Endometrium (tissue), 2 donors: ENCODE measurements around the gene PAK4.
"Not testable (repeated sequence)": the region's sequence is repeated elsewhere in the genome, so short reads cannot be mapped to it uniquely, and the experiment has no call there.

Source experiments
- FAIRE-seq: peaks from 2 replicates; lab custom pipeline; 2012; peaks lifted over from hg19 to GRCh38; lab: Jason Lieb, UNC
- donor health status: control.
- donor health status: control.

Gene PAK4

DNA sequence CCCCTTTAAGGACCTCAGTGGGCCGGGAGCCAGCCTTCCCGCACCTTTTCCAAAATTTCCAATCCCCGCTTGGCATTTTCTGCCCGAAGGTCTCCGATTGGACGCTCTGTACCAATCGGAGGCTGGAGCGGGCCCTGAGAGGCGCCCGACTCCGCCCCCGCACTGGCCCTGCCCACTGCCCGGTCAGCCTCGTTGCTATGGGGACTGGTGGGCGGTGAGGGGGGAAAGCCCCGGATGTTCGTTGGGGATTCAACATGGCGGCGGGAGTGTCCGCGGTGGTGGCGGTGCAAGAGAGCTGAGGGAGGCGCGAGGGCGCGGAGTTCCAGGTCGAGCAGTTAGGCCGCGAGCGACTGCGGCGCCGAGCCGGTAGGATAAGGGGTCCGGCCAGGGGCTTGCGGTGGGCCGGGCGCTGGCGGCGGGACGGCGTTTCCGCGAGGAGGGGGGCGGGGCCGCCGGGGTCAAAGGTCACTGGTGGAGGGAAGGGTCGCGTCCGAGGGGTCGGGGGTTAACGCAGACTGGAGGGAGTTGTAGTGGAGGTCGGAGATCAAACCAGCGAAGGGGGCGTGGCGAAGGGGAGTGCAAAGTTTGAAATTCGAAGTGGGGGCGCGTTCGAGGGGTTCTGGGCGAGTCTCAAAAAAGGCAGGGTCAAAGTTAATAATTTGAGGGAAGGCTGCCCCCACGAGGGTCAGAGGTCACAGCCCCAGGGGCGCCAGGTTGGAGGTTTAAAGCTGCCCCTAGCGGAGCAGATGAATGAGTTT is at the start of gene PAK4:
PAK4 (plus strand) TSS at position 233 of the 758 bp plus-strand sequence. CDS start 43,768 bp downstream, outside the sequence.
- peak; percentile 97 for FAIRE-seq

GRCh38 chr19:39077323-39077722 is 48.3 kb upstream of the PAK4 start:
- no peak for FAIRE-seq

DNA sequence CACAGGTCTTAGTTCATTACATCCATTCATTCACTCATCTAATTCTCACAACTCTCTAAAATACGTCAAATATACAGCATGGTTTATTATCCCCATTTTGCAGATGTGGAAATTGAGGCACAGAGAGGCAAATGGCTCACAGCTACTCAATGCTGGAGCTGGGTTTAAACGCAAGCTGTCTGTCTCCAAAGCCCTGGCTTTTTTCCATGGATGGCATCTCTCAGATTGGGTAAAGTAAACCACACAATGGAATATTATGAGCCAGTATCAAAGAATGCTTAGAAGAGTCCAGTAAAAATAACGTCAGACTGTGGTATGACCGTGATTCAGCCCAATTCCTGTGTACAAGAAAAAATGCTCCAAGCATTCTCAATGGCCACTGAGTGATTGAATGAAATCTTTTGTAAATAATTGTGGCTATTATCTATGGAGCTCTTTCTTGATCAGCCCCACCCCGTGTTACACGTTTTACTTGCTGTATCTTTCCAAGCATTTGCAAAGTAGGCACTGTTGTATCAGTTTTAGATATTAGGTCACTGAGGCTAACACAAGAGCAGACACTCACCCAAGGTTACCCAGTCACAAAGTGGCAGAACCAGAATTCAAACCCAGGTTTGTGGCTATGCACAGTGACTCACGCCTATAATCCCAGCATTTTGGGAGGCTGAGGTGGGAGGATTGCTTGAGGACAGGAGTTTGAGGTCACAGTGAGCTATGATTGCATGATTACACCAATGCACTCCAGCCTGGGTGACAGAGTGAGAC is 47.0 kb upstream of the PAK4 start:
- FAIRE-seq = no peak

DNA sequence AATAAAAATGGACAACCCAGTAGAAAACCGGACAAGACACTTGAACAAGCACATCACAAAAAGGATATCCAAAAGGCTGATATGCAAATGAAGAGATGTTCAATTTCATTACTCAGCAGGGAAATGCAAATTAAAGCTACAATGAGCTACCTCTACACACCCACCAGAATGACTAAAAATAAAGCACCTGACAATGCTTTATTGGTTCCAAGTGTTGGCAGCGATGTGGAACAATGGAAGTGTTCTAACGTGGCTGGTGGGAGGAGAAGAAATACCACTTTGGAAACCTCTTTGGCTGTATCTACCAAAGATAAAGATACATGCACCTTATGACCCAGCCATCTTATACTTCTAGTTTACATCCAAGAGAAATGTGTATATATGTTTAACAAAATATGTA is 45.2 kb upstream of the PAK4 start:
- FAIRE-seq = no peak

DNA sequence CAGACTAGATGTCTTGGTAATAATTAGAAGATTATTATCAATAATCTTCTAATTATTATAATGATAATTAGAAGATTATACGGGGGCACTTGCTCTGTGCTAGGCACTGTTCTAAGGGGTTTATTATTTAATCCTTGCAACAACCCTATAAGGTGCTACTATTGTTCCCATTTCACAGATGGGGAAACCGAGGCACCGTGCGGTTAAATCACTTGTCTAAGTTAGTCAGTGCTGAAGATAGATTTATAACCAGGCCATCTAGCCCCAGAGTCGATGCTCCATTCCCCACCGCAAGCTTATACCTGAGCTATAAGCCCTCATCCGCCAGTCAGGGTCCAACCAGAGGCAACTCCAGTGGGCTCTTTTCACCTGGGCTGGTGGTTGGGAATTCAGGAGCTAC is 43.4 kb upstream of the PAK4 start:
- no peak for FAIRE-seq

DNA sequence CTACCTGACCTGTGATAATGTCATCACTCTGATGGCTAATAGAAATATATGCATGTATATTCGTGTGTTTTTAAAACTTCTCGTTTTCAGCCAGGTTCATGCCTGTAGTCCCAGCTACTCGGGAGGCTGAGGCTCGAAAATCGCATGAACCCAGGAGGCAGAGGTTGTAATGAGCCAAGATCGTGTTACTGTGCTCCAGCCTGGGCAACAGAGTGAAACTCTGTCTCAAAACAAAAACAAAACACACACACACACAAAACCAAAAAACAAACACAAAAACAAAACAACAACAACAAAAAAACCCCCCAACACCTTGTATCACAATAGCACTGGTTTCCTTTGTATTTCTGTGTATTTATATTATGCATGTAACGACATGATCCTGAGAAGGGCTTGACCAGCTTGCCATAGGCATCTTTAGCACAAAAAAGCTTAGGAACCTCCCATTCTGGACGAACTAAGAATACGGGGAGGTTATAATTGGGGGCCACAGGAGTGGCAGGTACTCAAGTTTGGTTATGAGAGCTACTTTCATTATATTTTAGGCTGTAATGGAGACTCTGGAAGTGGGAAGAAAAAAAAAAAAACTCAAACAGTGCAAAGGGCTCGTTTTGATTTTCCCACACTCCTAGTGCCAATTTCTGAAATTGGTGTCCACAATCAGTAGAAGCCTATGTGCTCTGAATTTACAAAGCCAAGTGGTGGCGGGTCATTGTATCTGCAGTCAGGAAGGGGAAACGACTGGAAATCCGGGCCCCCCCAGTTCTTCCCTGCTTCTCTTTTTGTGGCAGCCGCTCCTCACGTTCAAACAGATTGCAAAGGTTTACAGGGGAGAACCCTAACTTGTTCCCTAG is 42.6 kb upstream of the PAK4 start:
- FAIRE-seq = no peak

DNA sequence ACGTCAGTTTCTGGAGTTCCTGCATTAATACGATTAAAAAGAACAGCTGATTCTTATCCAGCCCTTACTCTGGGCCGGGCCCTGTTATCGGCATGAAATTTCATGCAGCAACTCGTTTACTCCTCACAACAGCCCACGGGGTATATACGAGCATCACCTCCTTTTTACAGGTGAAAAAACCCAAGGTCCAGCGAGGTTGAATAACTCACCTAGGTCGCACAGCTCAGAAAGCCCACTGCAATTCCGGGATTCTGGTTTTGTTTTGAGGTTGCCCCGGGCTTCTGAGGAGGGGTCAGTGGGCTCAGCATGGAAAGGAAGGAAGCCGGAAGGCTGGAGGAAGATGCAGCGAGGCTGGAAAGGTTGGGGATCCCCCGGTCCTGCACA is 42.0 kb upstream of the PAK4 start:
- FAIRE-seq = no peak

GRCh38 chr19:39083983-39084731 is 41.4 kb upstream of the PAK4 start, which contains the start of gene ACP7:
ACP7 (plus strand) TSS chr19:39084368; CDS start chr19:39085270, 902 bp downstream.
- FAIRE-seq = no peak

GRCh38 chr19:39084732-39085080 is 40.9 kb upstream of the PAK4 start:
- FAIRE-seq = no peak

GRCh38 chr19:39085392-39085791 is 40.2 kb upstream of the PAK4 start:
- FAIRE-seq = no peak

DNA sequence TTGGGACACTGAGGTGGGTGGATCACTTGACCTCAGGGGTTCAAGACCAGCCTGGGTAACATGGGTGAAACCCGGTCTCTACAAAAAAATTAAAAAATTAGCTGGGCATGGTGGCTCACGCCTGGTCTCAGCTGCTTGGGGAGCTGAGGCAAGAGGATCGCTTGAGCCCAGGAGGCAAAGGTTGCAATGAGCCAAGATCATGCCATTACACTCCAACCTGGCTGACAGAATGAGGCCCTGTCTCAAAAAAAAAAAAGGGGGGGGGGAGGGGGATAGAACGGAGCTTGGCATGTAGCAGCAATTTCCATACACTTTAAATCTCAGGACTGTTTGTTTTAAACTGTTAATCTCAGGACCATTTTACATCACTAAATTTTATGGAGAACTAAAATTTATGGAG is 39.2 kb upstream of the PAK4 start:
- no peak for FAIRE-seq

- no peak for FAIRE-seq
Measured at GRCh38 chr19:39087907-39088686, 37.5 kb upstream of the PAK4 start.

- FAIRE-seq = not testable (repeated sequence)
Measured at GRCh38 chr19:39090016-39090415, 35.6 kb upstream of the PAK4 start.

DNA sequence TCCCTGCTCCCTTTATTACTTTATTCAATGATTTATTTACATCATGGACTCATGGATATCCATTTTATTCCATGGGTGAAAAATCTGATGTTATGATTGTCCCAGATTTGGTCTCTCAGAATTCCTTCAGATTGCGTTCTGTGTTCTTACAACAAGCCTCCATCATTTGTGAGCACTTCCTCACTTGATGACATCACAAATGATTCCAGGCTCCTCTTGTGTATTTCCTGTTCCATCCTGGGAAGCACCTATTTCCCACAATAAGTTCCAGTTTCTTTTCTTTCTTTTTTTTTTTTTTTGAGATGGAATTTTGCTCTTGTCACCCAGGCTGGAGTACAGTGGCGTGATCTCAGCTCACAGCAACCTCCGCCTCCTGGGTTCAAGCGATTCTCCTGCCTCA is 34.7 kb upstream of the PAK4 start:
- no peak for FAIRE-seq

GRCh38 chr19:39095799-39096540 is 29.6 kb upstream of the PAK4 start:
- FAIRE-seq = not testable (repeated sequence)

DNA sequence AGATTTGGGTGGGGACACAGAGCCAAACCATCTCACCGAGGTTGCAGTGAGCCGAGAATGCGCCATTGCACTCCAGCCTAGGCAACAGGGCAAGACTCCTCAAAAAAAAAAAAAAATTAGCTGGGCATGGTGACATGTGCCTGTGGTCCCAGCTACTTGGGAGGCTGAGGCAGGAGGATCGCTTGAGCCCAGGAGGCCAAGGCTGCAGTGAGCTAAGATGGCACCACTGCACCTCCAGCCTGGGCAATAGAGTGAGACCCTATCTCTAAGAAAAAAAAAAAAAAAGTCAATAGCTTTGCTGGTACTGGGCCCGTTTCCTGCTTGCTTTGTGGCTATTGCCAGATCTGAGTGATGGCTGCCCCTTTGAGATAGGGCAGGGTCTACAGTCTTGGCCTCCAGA is 28.3 kb upstream of the PAK4 start:
- no peak for FAIRE-seq

DNA sequence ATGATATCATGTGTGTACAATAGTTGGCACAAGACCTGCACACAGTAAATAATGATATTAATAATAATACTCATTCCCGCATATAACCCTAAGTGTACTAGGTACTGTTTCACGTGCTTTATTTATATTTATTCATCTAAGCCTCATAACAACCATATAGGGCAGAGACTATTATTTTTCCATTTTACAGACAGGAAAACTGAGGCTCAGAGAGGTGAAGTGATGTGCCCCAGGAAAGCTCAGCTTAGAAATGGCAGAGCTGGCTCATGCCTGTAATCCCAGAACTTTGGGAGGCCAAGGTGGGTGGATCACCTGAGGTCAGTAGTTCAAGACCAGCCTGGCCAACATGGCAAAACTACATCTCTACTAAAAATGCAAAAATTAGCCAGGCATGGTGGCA is 27.9 kb upstream of the PAK4 start:
- FAIRE-seq = no peak

DNA sequence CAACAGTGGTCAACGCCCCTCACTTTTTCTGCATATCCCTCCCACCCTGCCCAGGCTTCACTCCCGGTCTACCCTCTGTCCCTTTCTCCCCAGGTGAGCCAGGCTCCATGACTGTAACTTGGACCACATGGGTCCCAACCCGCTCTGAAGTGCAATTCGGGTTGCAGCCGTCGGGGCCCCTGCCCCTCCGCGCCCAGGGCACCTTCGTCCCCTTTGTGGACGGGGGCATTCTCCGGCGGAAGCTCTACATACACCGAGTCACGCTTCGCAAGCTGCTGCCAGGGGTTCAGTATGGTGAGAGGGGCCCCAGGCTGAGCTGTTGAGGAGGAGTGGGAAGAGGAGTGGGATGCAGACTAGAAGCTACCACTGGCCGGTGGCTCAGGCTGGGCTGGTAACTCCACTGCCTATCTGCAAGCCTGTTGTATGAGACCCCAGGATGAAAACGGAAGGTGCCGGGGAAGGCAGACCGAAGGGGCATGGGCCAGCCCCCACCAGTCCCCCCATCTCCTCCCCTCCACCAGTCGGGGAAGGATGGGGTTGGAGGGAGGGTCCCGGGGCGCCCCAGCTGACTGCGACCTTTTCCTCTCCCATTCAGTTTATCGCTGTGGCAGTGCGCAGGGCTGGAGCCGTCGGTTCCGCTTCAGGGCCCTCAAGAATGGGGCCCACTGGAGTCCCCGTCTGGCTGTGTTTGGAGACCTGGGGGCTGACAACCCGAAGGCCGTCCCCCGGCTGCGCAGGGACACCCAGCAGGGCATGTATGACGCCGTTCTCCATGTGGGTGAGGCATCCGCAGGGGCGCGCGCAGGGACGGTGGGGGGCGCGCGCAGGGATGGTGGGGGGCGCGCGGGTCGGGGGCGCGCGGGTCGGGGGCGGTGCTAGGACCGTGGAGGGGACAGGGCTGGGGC is 27.0 kb upstream of the PAK4 start:
- no peak for FAIRE-seq

- no peak for FAIRE-seq
Measured at GRCh38 chr19:39099341-39099740, 26.2 kb upstream of the PAK4 start.
